NK-92 (cell line): Measurements from ENCODE around the gene MOGAT1.
"Not testable (repeated sequence)": the region's sequence is repeated elsewhere in the genome, so short reads cannot be mapped to it uniquely, and the experiment has no call there.

Experiments
- DNase-seq: peaks from one replicate; lab custom pipeline; 2025; ENCODE audit not compliant: unreplicated experiment; lab: John Stamatoyannopoulos, UW

MOGAT1 gene

GRCh38 chr2:222670191-222671038, 1.0 kb upstream of the MOGAT1 start:
- no peak for DNase-seq

- no peak for DNase-seq
Observed at GRCh38 chr2:222672068-222672401, 577 bp downstream of the MOGAT1 start.

- DNase-seq: no peak
Observed at GRCh38 chr2:222673273-222673672, 1.8 kb downstream of the MOGAT1 start.

- DNase-seq: no peak
Observed at GRCh38 chr2:222673883-222674282, 2.4 kb downstream of the MOGAT1 start.

- no peak for DNase-seq
Observed at GRCh38 chr2:222677981-222678380, 6.5 kb downstream of the MOGAT1 start.

- no peak for DNase-seq
Observed at GRCh38 chr2:222683805-222684204, 12.3 kb downstream of the MOGAT1 start.

- DNase-seq: no peak
Observed at GRCh38 chr2:222686086-222686750, 14.8 kb downstream of the MOGAT1 start.

GRCh38 chr2:222688917-222689316, 17.5 kb downstream of the MOGAT1 start:
- DNase-seq: no peak

GRCh38 chr2:222689322-222689721, 17.9 kb downstream of the MOGAT1 start:
- no peak for DNase-seq

- DNase-seq: no peak
Observed at GRCh38 chr2:222690564-222691200, 19.2 kb downstream of the MOGAT1 start.

GRCh38 chr2:222693413-222693812, 22.0 kb downstream of the MOGAT1 start:
- not testable (repeated sequence) for DNase-seq

GRCh38 chr2:222693837-222694236, 22.4 kb downstream of the MOGAT1 start:
- no peak for DNase-seq

GRCh38 chr2:222698276-222698675, 26.8 kb downstream of the MOGAT1 start:
- no peak for DNase-seq

- DNase-seq: no peak
Observed at GRCh38 chr2:222701233-222701632, 29.8 kb downstream of the MOGAT1 start.

GRCh38 chr2:222701721-222702131, 30.3 kb downstream of the MOGAT1 start:
- DNase-seq: no peak

- no peak for DNase-seq
Observed at GRCh38 chr2:222703091-222703490, 31.6 kb downstream of the MOGAT1 start.

- no peak for DNase-seq
Observed at GRCh38 chr2:222703886-222704285, 32.4 kb downstream of the MOGAT1 start.

- no peak for DNase-seq
Observed at GRCh38 chr2:222706616-222707015, 35.2 kb downstream of the MOGAT1 start.

- no peak for DNase-seq
Observed at GRCh38 chr2:222707102-222707688, 35.7 kb downstream of the MOGAT1 start.

GRCh38 chr2:222707689-222708273, 36.3 kb downstream of the MOGAT1 start:
- DNase-seq: no peak

- DNase-seq: no peak
Observed at GRCh38 chr2:222708274-222708710, 36.8 kb downstream of the MOGAT1 start.
